ENCODE results near the gene CACNA1S. TPM values are rescaled to one million over a fixed set of nuclear protein-coding genes. Genes with fewer than 3 reads are reported as not detected.

The CACNA1S gene
- polyA plus RNA-seq, 1 experiment: not detected

DNA sequence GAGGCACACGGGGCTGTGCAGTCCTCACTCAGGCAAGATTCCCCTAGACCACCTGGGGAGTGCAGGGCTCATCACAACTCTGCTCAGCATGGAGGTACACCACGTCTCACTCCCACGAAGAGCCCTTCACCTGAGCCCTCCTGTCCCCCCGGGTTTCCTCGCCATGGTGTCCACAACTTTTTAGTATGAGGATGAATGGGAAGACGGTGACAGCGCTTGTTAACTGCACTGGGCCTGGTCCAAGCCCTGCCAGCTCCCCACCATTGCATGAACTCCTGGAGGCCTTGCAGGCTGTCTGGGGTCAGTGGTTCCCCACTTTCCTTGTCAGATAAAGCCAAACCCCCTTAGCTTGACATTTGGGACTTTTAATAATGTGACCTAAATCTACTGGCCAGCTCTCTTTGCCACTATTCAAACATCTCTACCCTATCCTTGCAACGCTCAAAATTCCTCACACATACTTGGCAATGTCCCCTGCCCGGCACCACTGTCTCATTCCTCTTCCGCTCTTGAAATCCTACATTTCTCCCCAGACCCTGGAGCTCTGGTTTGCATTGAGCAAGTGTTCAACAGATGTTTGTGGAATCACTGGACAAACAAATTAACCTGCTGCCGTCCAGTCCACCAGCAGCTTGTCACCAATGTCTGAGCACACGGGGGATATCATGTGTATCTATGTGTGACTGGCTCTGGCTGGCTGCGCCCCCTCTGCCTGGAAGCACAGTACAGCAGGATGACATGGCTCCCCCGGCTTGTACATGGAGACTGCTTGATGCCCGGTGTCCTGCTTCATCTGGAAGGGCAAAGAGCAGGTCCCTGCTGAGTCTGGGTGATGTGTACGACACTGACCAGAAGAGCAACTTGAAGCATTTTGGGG, 30.9 kb upstream of the CACNA1S start:
- ChIA-PET POLR2A (no interaction called here), CTCF (interaction anchor here (0.8 to 1.6 kb wide), 3 partner anchors 8 to 41 kb away, joined by 3 to 7 read pairs (median 3); no protein-coding TSS in a partner anchor)
- Histone ChIP-seq H3K4me3 (ENCODE audit: low read depth, low read length) (no peak overlapping the region), H3K27me3 (ENCODE audit: control insufficient read depth, insufficient read depth, low read length) (no peaks in the 10 kb centered on the region), H3K36me3 (ENCODE audit: control insufficient read depth, insufficient read depth, low read length) (peaks cover 34% of the 10 kb centered on the region)
- no peak for DNase-seq (ENCODE audit: low read depth)
- TF ChIP-seq, protein P1, sequence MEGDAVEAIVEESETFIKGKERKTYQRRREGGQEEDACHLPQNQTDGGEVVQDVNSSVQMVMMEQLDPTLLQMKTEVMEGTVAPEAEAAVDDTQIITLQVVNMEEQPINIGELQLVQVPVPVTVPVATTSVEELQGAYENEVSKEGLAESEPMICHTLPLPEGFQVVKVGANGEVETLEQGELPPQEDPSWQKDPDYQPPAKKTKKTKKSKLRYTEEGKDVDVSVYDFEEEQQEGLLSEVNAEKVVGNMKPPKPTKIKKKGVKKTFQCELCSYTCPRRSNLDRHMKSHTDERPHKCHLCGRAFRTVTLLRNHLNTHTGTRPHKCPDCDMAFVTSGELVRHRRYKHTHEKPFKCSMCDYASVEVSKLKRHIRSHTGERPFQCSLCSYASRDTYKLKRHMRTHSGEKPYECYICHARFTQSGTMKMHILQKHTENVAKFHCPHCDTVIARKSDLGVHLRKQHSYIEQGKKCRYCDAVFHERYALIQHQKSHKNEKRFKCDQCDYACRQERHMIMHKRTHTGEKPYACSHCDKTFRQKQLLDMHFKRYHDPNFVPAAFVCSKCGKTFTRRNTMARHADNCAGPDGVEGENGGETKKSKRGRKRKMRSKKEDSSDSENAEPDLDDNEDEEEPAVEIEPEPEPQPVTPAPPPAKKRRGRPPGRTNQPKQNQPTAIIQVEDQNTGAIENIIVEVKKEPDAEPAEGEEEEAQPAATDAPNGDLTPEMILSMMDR (IDR thresholded peaks at IDR 0.05; ENCODE audit: insufficient read depth, low read depth, low read length): peak; percentile 15; the same call in 1 of the 2 replicates

DNA sequence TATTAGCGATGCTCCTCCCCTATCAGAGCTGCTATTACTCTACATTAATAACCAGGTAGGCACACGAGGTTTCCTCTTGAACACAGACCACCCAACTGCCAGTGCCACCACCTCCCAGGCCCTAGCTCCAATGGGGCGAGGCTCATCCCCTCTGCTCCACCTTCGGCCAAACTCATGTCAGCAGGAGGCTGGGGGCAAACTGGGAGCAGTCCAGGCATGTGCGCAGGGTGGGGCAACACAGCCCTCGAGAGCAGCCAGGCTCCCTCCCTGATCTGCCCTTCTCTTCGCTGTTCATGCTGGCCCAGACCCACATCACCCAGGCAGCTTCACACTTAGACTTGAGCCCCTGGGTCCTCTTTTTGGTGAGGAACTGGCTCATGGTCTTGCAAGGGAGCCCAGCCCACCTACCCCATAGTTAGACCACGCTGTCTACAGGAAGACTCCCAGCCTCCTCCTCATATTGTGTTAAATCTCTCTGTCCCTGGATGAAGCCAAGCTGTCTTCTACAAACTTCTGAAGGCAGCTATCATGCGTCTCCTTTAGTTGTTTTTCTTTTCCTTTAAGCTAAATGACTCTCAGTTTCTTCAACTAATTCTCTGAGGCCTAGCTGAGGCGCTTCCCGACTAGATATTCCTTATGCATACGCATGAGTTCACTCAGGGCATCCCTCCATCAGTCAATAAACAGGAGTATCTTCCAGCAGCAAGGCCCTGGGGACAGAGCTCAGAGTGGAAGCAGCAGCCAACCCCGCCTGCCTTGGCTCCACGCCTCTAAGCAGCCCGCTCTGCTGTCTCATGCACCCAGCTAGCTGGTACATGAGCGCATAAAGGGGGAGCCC, 30.0 kb upstream of the CACNA1S start:
- POLR2A ChIA-PET: no interaction called here

DNA sequence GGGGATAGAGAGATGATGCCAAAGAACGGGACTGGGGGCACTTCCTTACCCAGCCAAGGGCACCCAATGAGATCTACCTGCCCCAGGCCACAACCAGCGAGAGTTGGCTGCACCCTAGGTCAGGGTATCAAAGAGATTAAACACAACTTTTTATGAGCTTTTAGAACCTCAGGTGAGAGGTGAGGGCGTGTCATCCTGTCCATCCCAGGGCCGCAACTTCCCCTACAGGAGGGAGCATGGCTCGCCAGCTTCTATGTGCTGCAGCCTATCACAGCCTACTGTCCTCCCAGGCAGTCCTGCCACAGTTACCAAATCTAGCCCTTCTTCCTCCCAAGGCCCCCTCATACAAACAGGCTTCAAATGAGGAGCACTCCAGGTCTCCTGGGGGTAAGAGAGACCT, 29.2 kb upstream of the CACNA1S start:
- no peak overlapping the region for H3K4me3 ChIP-seq (ENCODE audit: low read depth, low read length)
- H3K27me3 ChIP-seq (ENCODE audit: control insufficient read depth, insufficient read depth, low read length): no peaks in the 10 kb centered on the region
- ChIA-PET CTCF (interaction anchor here (1.3 to 1.4 kb wide), 2 partner anchors 9 to 13 kb away, joined by 3 to 5 read pairs; partner anchors contain the start of gene TMEM9), POLR2A (no interaction called here)
- H3K36me3 ChIP-seq (ENCODE audit: control insufficient read depth, insufficient read depth, low read length): peaks cover 28% of the 10 kb centered on the region
- TF ChIP-seq, protein P1 (IDR thresholded peaks at IDR 0.05; ENCODE audit: insufficient read depth, low read depth, low read length): no peak
- no peak for DNase-seq (ENCODE audit: low read depth)

More for the DNA sequence above, 30.0 kb upstream of the CACNA1S start:
- CTCF ChIA-PET: interaction anchor here (0.8 to 1.6 kb wide), 4 partner anchors 8 to 42 kb away, joined by 3 to 7 read pairs (median 4); partner anchors contain the start of gene TMEM9
- H3K27me3 ChIP-seq (ENCODE audit: control insufficient read depth, insufficient read depth, low read length): no peaks in the 10 kb centered on the region
- no peak overlapping the region for H3K4me3 ChIP-seq (ENCODE audit: low read depth, low read length)
- peaks cover 31% of the 10 kb centered on the region for H3K36me3 ChIP-seq (ENCODE audit: control insufficient read depth, insufficient read depth, low read length)
- TF ChIP-seq, protein P1 (IDR thresholded peaks at IDR 0.05; ENCODE audit: insufficient read depth, low read depth, low read length): no peak
- no peak for DNase-seq (ENCODE audit: low read depth)

DNA sequence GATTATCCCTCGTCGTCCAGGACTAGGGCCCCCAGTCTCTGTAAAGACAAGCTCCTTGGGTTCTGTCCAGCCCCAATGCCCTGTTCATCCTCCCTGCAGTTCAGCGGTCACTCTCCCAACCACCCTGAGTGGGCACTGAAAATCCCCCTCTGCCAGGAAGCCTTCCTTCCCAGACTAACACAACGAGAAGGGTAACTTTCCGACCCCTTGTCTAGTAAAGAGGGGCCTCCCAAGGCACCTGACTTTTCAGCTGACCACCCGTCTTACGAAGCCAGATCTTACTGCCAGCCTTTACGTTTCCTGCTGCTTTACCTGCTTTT, 28.7 kb upstream of the CACNA1S start:
- H3K36me3 ChIP-seq (ENCODE audit: control insufficient read depth, insufficient read depth, low read length): peaks cover 30% of the 10 kb centered on the region
- POLR2A ChIA-PET: no interaction called here
- H3K4me3 ChIP-seq (ENCODE audit: low read depth, low read length): no peak overlapping the region
- DNase-seq (ENCODE audit: low read depth): no peak
- CTCF ChIA-PET: interaction anchor here (1.3 to 1.4 kb wide), 2 partner anchors 9 to 13 kb away, joined by 3 to 5 read pairs; partner anchors contain the start of gene TMEM9
- no peaks in the 10 kb centered on the region for H3K27me3 ChIP-seq (ENCODE audit: control insufficient read depth, insufficient read depth, low read length)
- TF ChIP-seq, protein P1 (IDR thresholded peaks at IDR 0.05; ENCODE audit: insufficient read depth, low read depth, low read length): no peak

Data from BJ (cell line).